Esophagus squamous epithelium (tissue), 4 donors: Measurements from ENCODE around the gene ZNF70.

Experiments used
- CTCF ChIP-seq, 6 experiments: fragments of 450-650 bp in 4 of 6; fragments of 200-600 bp in 2 of 6; sonication (generic) in 2 of 6; IDR thresholded peaks; one replicate each; pipeline ENCODE4 v1.5.1; 2016 to 2019; ENCODE audit warnings: antibody characterized with exemption in 6 of 6, mild to moderate bottlenecking in 4 of 6, moderate library complexity in 4 of 6
- POLR2A ChIP-seq, 4 donors: fragments of 450-650 bp; IDR thresholded peaks; one replicate each; pipeline ENCODE4 v1.6.1; 2017; ENCODE audit warnings: antibody characterized with exemption in 4 of 4, mild to moderate bottlenecking in 4 of 4, moderate library complexity in 3 of 4

GRCh38 chr22:23749841-23750301 is 1.0 kb downstream of the ZNF70 start:
- TF ChIP-seq CTCF (IDR thresholded peaks at IDR 0.05) (no peak), POLR2A (IDR thresholded peaks at IDR 0.05) (no peak)
